NCI-H146 treated with DMSO at 0.1 percent for 48 hours (cell line): ENCODE results near the gene ELP6.

Experiments used
- DNase-seq: peaks from one replicate; lab custom pipeline; 2025; ENCODE audit not compliant: unreplicated experiment; lab: John Stamatoyannopoulos, UW

Gene ELP6, protein sequence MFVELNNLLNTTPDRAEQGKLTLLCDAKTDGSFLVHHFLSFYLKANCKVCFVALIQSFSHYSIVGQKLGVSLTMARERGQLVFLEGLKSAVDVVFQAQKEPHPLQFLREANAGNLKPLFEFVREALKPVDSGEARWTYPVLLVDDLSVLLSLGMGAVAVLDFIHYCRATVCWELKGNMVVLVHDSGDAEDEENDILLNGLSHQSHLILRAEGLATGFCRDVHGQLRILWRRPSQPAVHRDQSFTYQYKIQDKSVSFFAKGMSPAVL

DNA sequence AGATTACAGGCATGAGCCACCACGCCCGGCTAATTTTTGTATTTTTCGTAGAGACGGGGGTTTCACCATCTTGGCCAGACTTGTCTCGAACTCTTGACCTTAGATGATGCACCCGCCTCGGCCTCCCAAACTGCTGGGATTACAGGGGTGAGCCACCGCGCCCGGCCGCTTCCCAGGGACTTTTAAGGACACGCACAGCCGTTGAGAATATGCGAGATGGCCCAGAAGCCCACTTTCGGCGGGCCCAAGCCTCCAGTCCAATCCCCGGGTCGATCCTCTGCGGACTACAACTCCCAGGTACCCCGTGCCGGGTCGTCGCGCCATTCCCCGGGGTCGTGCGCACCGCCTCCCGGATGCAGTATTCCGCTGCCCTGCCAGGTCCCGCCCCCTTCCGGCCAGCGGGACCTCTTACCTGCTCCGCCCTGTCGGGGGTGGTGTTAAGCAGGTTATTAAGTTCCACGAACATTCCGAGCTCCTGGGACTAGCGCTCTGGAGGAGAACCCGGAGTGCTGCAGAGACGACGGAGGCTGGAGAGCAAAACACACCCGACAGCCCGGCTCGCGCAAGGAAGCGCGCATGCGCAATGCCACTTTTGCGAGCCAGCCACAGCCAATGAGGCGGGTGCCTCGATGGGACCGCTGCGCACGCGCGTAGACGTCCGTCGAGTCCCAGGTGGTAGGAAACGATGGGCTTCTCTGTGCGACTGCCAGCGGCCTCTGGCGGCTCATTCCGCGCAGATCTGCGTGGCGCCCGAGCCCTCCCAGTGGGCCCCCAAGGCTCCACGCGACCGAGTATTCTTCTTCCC is at the start of gene ELP6:
TSS of gene ELP6 (minus strand) at position 588 of the 805 bp plus-strand sequence. CDS start at position 466, 122 bp downstream.
- DNase-seq: peak; percentile 88

DNA sequence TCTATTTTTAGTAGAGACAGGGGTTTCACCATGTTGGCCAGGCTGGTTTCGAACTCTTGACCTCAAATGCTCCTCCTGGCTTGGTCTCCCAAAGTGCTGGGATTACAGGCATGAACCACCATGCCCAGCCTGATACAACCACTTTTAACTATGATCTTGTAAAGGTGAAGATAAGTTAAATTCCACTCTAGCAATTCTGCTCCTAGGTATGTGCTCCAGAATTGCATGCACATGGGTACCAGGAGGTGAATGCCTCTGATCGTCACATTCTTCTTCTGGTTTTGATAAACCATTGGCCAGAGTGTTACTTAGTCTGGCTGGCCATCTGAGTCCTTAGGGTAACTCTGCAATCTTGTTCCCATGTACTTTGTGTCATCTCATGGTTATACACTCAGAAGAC is 42.8 kb upstream of the ELP6 start:
- DNase-seq: no peak

GRCh38 chr3:47554335-47554734 is 40.8 kb upstream of the ELP6 start:
- DNase-seq: no peak

- DNase-seq: no peak
Observed at GRCh38 chr3:47553407-47553806, 39.9 kb upstream of the ELP6 start.

DNA sequence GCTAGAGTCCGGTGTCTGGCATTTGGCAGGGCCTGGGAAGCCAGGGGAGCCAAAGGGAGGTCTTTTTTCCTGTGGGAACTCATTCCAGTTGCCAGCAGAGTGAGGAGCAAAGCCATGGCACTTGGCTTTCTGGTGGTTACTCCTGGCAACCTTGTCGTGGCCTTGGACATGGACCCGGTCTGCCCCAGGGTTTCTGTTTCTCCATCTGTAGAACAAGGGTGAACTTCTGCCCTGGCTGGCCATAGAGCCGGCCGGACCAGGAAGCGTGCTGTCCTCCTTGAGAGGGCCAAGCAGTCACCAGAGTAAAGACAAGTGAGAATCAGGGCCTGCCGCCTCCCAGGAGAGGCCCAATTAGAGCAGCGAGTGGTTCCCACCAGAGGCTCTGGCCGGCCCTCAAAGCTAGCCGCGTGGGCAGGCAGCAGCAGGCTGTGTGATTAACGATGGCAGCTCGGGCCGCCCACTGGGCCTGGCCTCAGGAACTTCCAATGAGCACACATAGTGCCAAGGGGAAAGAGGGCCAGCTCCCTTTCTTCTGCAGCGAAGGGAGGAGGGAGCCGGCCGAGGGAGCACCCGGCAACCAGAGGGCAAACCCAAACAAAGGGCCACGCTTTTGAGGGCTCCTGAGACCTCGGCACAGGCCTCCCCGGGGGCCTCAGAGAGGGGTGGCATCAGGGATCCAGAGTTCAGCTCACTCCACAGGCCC is 29.1 kb upstream of the ELP6 start:
- DNase-seq: no peak

DNA sequence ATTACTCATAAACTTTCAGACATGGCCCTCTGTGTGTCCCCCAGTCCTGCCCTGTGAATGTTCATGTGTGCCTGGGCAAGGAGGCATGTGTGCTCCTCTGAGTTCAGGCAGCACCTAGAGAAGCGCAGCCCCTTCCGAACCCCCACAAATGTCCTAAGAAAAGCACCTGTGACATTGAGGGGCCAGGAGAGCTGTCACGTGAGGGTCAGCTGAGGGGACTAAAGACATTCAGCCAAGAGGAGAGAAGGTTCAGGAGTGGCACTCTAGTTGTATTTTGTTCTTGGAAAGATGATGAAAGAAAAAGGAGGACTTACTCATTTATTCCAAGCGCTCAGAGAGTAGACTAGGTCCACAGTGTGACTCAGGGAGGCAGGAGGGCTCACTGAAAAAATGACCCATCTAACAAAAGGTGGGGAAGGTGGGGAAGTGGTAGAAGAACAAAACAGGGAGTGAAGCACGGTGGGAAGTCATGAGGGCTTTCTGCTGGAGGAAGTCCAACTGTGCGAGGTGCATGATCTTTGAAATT is 28.1 kb upstream of the ELP6 start:
- no peak for DNase-seq

DNA sequence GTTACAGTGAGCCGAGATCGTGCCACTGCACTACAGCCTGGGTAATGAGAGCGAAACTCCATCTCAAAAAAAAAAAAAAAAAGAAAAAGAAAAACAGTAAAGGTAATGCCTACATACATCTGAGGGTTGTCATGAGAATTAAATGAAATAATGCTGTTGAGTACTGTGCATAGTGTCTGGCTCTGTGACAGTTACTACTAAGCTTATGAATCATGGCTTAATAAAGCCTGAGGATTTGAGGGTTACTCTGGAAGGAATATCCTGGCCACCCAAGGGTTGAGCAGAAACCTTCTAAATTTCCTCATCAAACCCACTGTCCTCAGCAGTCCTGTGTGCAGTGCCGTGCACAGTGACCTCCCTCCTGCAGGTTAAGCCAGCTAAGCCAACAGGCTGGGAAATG is 26.8 kb upstream of the ELP6 start:
- no peak for DNase-seq

DNA sequence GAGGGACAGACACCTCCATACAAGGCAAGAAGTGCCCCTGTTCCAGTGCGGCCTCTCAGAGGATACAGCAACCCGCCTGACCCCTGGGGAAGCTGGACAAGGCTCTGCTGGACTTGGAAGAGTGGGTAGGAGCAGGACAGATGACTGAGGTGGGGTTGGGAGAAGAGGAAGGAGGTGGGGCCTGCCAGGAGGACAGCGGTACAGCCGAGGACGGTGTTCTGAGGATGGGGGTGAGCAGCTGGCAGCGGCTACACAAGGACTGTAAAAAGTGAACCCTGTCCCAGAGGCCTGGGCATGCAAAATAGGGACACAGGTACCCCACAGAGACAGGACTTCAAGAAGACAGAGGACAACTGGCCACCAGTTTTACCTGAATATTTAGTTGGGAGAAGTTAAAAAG is 23.5 kb upstream of the ELP6 start:
- DNase-seq: no peak

- DNase-seq: no peak
Observed at GRCh38 chr3:47536221-47536891, 22.8 kb upstream of the ELP6 start.

DNA sequence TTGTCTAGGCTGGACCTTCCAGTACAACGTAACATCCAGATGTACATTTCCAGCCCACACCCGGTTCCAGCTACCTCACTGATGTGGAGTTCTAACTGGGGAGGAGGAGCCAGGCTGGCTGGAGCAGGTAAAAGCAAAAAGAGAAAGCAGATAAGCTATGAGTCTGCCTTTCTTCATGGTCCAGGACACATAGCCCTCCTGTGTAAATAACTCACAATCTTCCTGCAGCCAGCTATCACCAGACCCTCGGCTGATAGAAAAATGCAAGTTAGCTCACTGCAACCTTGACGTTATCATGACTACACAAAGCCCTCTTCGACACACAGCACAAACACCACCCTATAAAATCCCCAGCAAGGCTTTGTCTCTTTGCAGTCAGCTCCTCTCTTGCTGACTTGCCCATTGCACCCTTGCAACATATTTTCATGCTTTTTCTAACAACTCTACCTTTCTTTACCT is 20.5 kb upstream of the ELP6 start:
- DNase-seq: no peak

- DNase-seq: no peak
Observed at GRCh38 chr3:47533481-47533880, 20.0 kb upstream of the ELP6 start.

DNA sequence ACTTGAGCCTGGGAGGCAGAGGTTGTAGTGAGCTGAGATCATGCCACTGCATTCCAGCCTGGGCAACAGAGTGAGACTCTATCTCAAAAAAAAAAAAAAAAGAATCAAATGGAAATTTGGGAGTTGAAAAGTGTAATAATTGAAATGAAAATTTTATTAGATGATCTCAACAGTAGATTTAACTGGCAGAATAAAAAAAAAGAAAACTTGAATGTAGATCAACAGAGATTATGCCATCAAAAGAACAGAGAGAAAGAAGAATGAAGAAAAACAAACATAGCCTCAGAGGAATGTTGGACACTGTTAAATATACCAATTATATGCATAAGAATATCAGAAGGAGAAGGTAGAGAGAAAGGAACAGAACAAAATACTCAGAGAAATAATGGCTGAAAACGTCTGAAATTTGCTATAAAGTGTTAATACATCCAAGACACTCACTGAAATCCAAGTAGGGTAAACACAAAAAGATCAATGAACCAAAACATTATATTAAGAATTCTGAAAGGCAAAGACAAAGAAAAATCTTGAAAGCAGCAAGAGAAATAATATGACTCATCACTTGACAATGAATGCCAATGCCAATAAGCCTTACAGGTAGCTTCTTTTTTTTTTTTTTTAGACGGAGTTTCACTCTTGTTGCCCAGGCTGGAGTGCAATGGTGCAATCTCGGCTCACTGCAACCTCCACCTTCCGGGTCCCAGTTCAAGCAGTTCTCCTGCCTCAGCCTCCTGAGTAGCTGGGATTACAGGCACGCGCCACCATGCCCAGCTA is 14.6 kb upstream of the ELP6 start:
- DNase-seq: no peak

DNA sequence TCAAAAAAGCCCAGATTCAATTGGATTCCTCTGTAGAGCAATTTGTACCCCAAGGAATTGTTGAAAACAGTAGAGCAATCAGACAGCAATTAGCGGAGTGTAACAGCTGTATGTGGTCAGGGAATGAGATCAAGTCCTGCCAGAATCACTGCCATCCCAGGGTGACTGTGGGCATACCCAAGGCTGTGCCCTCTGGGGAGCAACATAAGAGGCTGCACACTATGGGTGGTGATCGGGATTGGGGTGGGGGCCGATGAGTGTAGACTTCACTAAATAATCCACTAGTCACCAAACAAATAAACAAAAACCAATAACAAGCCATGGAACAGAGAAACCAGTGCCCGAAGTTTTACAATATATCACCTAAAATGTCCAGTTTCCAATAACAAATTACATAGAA is 12.1 kb upstream of the ELP6 start:
- DNase-seq: no peak

- no peak for DNase-seq
Observed at GRCh38 chr3:47523310-47524073, 10.0 kb upstream of the ELP6 start.

GRCh38 chr3:47522082-47522987 is 8.8 kb upstream of the ELP6 start:
- peak; percentile 68 for DNase-seq

DNA sequence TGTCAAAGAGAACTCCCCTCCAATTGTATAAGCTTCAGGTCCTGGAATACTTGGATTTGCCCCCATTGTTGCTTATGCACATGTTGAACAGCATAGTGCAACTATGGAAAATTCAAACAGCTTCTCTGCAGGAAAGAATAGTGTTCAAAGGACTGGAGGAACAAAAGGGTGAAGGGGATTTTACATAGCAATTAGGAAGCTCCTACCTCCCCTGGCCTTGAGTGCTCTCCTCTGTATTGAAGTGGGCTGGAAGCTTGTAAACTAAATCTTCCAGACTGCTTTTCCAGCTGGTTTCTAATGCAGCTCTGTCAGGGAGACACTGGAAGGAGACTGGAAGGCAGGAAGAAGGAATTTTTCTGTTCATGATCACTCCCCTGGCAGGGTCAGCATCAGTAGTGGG is 7.2 kb upstream of the ELP6 start:
- DNase-seq: no peak

GRCh38 chr3:47517937-47518336 is 4.4 kb upstream of the ELP6 start:
- DNase-seq: no peak

DNA sequence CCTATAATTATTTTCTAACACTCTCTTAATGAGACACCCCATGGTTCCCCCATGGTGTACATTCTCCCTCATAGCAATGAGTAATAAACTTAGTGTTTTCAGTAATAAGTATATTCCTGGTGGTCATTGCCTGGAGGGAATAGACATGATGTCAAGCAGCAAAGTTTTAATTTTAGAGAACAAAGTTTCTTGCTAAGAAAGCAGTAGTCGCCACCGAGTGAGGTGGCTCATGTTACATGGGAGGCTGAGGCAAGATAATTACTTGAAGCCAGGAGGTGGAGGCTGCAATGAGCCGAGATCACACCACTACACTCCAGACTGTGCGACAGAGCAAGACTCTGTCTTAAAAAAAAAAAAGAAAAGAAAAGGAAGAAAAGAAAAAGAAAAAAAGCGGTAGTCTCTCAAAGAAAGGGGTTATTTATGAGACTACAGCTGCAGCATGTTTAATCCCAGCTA is 2.4 kb upstream of the ELP6 start:
- no peak for DNase-seq
